H1 (cell line): ENCODE data around the gene PCSK4. TPM values are rescaled to one million over a fixed set of nuclear protein-coding genes. Genes with fewer than 3 reads are reported as not detected.

Experiments used
- ATF2 ChIP-seq: IDR thresholded peaks from 2 replicates; pipeline ENCODE4 v1.6.1; 2012; ENCODE audit warnings: low read length, inconsistent platforms
- ATF3 ChIP-seq: IDR thresholded peaks from 2 replicates; pipeline ENCODE4 v1.6.1; 2011; ENCODE audit warnings: low read depth, mild to moderate bottlenecking, low read length; ENCODE audit not compliant: insufficient read depth
- BCL11A ChIP-seq, 2 experiments: IDR thresholded peaks; one replicate each; pipeline ENCODE4 v1.6.1; 2011; ENCODE audit warnings: low read depth in 2 of 2, low read length in 2 of 2, mild to moderate bottlenecking in 2 of 2
- CBX5 ChIP-seq: fragments of 300-800, 300-1000 bp; sonication (generic); IDR thresholded peaks from 2 replicates; pipeline ENCODE4 v1.7.1; 2016; ENCODE audit warnings: antibody characterized with exemption, low read length, low read depth
- CREB1 ChIP-seq: IDR thresholded peaks from 2 replicates; pipeline ENCODE4 v1.6.1; 2012; ENCODE audit warnings: inconsistent platforms
- CTBP2 ChIP-seq: IDR thresholded peaks from 2 replicates; pipeline ENCODE4 v1.7.0; 2011; ENCODE audit warnings: borderline replicate concordance, mild to moderate bottlenecking, moderate library complexity, mixed read lengths, low read length; ENCODE audit not compliant: insufficient read depth, insufficient read length
- CTCF ChIP-seq, 3 experiments: IDR thresholded peaks; 1 replicate in 2 of 3; 2 replicates in 1 of 3; pipeline versions ENCODE4 v1.5.1 to v1.6.1; 2011; ENCODE audit warnings: low read length in 3 of 3, mild to moderate bottlenecking in 3 of 3, inconsistent platforms in 2 of 3, low read depth in 1 of 3, moderate library complexity in 1 of 3; ENCODE audit not compliant: insufficient read depth in 1 of 3; ENCODE audit errors: control extremely low read depth in 1 of 3
- FOSL1 ChIP-seq: IDR thresholded peaks from 2 replicates; pipeline ENCODE4 v1.6.1; 2011; ENCODE audit warnings: mild to moderate bottlenecking, low read depth, low read length, moderate library complexity; ENCODE audit not compliant: insufficient read depth
- JUND ChIP-seq: IDR thresholded peaks from 2 replicates; pipeline ENCODE4 v1.6.1; 2011; ENCODE audit warnings: mild to moderate bottlenecking, improper control_type of control experiment, low read length
- KDM1A ChIP-seq: fragments of 200-600, 300-600 bp; sonication (generic); IDR thresholded peaks from 2 replicates; pipeline ENCODE4 v1.7.1; 2016; ENCODE audit warnings: mild to moderate bottlenecking, low read length, borderline replicate concordance
- PHF8 ChIP-seq: fragments of 200-600 bp; sonication (generic); conservative IDR thresholded peaks from 2 replicates; pipeline ENCODE4 v1.7.1; 2012; ENCODE audit warnings: low read depth, mild to moderate bottlenecking, inconsistent platforms, low read length, moderate library complexity
- POLR2AphosphoS5 ChIP-seq: IDR thresholded peaks from 2 replicates; pipeline ENCODE4 v1.6.1; 2011; ENCODE audit warnings: low read depth, low read length
- RAD21 ChIP-seq, 2 experiments: IDR thresholded peaks in 1 of 2; conservative IDR thresholded peaks in 1 of 2; 2 replicates each; pipeline ENCODE4 v1.6.1; 2011; ENCODE audit warnings: low read depth in 2 of 2, low read length in 2 of 2, improper control_type of control experiment in 1 of 2, inconsistent platforms in 1 of 2, mild to moderate bottlenecking in 1 of 2, moderate library complexity in 1 of 2
- RNF2 ChIP-seq: fragments of 200-900, 300-1000 bp; sonication (generic); IDR thresholded peaks from 2 replicates; pipeline ENCODE4 v1.7.1; 2016; ENCODE audit warnings: borderline replicate concordance, low read depth, mild to moderate bottlenecking, antibody characterized with exemption, low read length; ENCODE audit not compliant: poor library complexity, severe bottlenecking; ENCODE audit errors: missing control alignments
- RXRA ChIP-seq: IDR thresholded peaks from 2 replicates; pipeline ENCODE4 v1.6.1; 2011; ENCODE audit warnings: low read depth, mild to moderate bottlenecking, low read length, moderate library complexity; ENCODE audit not compliant: insufficient read depth
- SUZ12 ChIP-seq: fragments of 200-600 bp; sonication (generic); IDR thresholded peaks from 2 replicates; pipeline ENCODE4 v1.6.1; 2012; ENCODE audit warnings: mild to moderate bottlenecking, inconsistent platforms, low read length, moderate library complexity, mixed read lengths
- TBP ChIP-seq: IDR thresholded peaks from 2 replicates; pipeline ENCODE4 v1.6.1; 2011; ENCODE audit warnings: low read depth, low read length, improper control_type of control experiment
- ZNF274 ChIP-seq: IDR thresholded peaks from 2 replicates; pipeline ENCODE4 v1.7.0; 2012; ENCODE audit warnings: low read length, borderline replicate concordance; ENCODE audit errors: extremely low read depth
- polyA plus RNA-seq, 7 experiments: library from polyadenylated mRNA; depleted of rRNA in 3 of 7; stranded (reverse) in 5 of 7; unstranded in 2 of 7; fragments of >200 nt in 5 of 7; fragments of 200-250 nt in 2 of 7; gene quantifications; 1 replicate in 5 of 7; 2 replicates in 1 of 7; 4 replicates in 1 of 7; pipeline versions ENCODE4 v1.2.1 to v1.2.3, GENCODE V29; 2011 to 2013; ENCODE audit warnings: missing spikeins in 2 of 7, mixed read lengths in 2 of 7
- total RNA-seq: library from RNA; stranded (reverse); fragmentation: NEBNext Ultra II Directional; extraction: Animal tissue kit (Norgen Biotek cat#: 25700); gene quantifications from 2 replicates; pipeline ENCODE4 v1.2.1, GENCODE V29; 2021

The PCSK4 gene
- total and polyA plus RNA-seq, 2 of the 8 experiments (the other 6 are each of a cell fraction or from before 2014, with no cell fraction given) = 9.8 to 10.7 TPM

- no peak for TF ChIP-seq RNF2
- no peak for TF ChIP-seq SUZ12
- no peak for TF ChIP-seq CBX5
- peak; percentile 11; the same call in 1 of the 2 replicates for TF ChIP-seq KDM1A
- no peak for TF ChIP-seq CTBP2
- no peak for TF ChIP-seq JUND
- TF ChIP-seq FOSL1 = no peak
- no peak for TF ChIP-seq ZNF274
- no peak for TF ChIP-seq ATF2
- no peak for TF ChIP-seq ATF3
- TF ChIP-seq RXRA = no peak
- TF ChIP-seq RAD21 (IDR thresholded peaks at IDR 0.05 in 1 of 2, conservative IDR thresholded peaks at IDR 0.05 in 1 of 2; ENCODE audit: low read depth in 2 of 2, low read length in 2 of 2) = no peak
- no peak for TF ChIP-seq POLR2AphosphoS5
- no peak for TF ChIP-seq PHF8
- 0 out of 2 replicates have a peak, but pooled peaks have one; percentile 31 for TF ChIP-seq TBP
- TF ChIP-seq CREB1 = no peak
- TF ChIP-seq BCL11A (IDR thresholded peaks at IDR 0.05; ENCODE audit: low read depth in 2 of 2, low read length in 2 of 2) = no peak
- TF ChIP-seq CTCF (IDR thresholded peaks at IDR 0.05; ENCODE audit: control extremely low read depth in 1 of 3, insufficient read depth in 1 of 3, low read depth in 1 of 3, low read length in 3 of 3) = no peak
Observed at GRCh38 chr19:1455336-1456120, 34.6 kb downstream of the PCSK4 start (continued).
